PC-3 (cell line): ENCODE data around the gene CFAP299. TPM values are rescaled to one million over a fixed set of nuclear protein-coding genes. Genes with fewer than 3 reads are reported as not detected.

Experiments used
- ATAC-seq: fragments of 200-7000 bp; cut with Tn5 transposase; 2 replicates; pipeline ENCODE4 v1.9.1; 2020; ENCODE audit warnings: mild to moderate bottlenecking, moderate library complexity
- BruUV-seq: library from RNA; stranded (reverse); fragments of 400-500 nt; replicated peaks from 2 replicates; lab custom pipeline; 2021; lab: Mats Ljungman, UMichigan
- CTCF ChIA-PET: fragments of 300-600 bp; sonication (Branson Sonifier 250); formaldehyde crosslinking; loops from one replicate; lab custom pipeline; 2022; ENCODE audit warnings: antibody characterized with exemption; lab: Charles Lee
- POLR2A ChIA-PET: fragments of 300-600 bp; sonication (Branson Sonifier 250); formaldehyde crosslinking; loops from one replicate; lab custom pipeline; 2022; ENCODE audit warnings: antibody characterized with exemption; ENCODE audit not compliant: unreplicated experiment; lab: Charles Lee
- DNase-seq: peaks from one replicate; pipeline ENCODE4 v3.0.0-alpha.2; 2015
- H2AFZ ChIP-seq: fragments of 300-600 bp; sonication (generic); 2 replicates; pipeline ENCODE4 v1.6.0; 2016; ENCODE audit warnings: antibody characterized with exemption, low read length
- H3F3A ChIP-seq: fragments of 300-600 bp; sonication (generic); one replicate; pipeline ENCODE4 v1.6.0; 2017; ENCODE audit warnings: antibody characterized with exemption, low read length, control low read depth, mild to moderate bottlenecking; ENCODE audit not compliant: unreplicated experiment
- H3K27ac ChIP-seq: fragments of 300-600 bp; sonication (generic); 2 replicates; pipeline ENCODE4 v1.5.1; 2016; ENCODE audit warnings: mild to moderate bottlenecking, low read length
- H3K27me3 ChIP-seq: fragments of 300-600 bp; sonication (generic); 2 replicates; pipeline ENCODE4 v1.6.1; 2016; ENCODE audit warnings: low read length, mixed read lengths
- H3K36me3 ChIP-seq: fragments of 300-600 bp; sonication (generic); 2 replicates; pipeline ENCODE4 v1.6.1; 2016; ENCODE audit warnings: low read depth, mixed run types, low read length, mixed read lengths
- H3K4me1 ChIP-seq: fragments of 300-600 bp; sonication (generic); 2 replicates; pipeline ENCODE4 v1.5.1; 2016; ENCODE audit warnings: low read length; ENCODE audit not compliant: insufficient read depth
- H3K4me2 ChIP-seq: fragments of 300-600 bp; sonication (generic); 2 replicates; pipeline ENCODE4 v1.6.0; 2016; ENCODE audit warnings: low read length
- H3K4me3 ChIP-seq: fragments of 300-600 bp; sonication (generic); 2 replicates; pipeline ENCODE4 v1.5.1; 2016; ENCODE audit warnings: mild to moderate bottlenecking, low read length, mixed read lengths
- H3K79me2 ChIP-seq: fragments of 300-600 bp; sonication (generic); 2 replicates; pipeline ENCODE4 v1.6.1; 2017; ENCODE audit warnings: low read length, mixed read lengths
- H3K9ac ChIP-seq: fragments of 300-600 bp; sonication (generic); 2 replicates; pipeline ENCODE4 v1.6.0; 2016; ENCODE audit warnings: mild to moderate bottlenecking, low read length
- H3K9me2 ChIP-seq: fragments of 300-600 bp; sonication (generic); replicated peaks from 2 replicates; pipeline ENCODE4 v1.6.1; 2016; ENCODE audit warnings: mixed run types, low read length, mixed read lengths
- H3K9me3 ChIP-seq: fragments of 300-600 bp; sonication (generic); 2 replicates; pipeline ENCODE4 v1.6.1; 2016; ENCODE audit warnings: low read length, mixed read lengths
- H4K20me1 ChIP-seq: fragments of 300-600 bp; sonication (generic); 2 replicates; pipeline ENCODE4 v1.6.1; 2016; ENCODE audit warnings: low read length, mixed read lengths
- EZH2 ChIP-seq: fragments of 300-600 bp; sonication (generic); IDR thresholded peaks from one replicate; pipeline ENCODE4 v1.6.1; 2017; ENCODE audit warnings: antibody characterized with exemption, mild to moderate bottlenecking, low read length; ENCODE audit not compliant: unreplicated experiment
- EZH2phosphoT487 ChIP-seq: fragments of 300-600 bp; sonication (generic); IDR thresholded peaks from 2 replicates; pipeline ENCODE4 v1.6.1; 2018; ENCODE audit warnings: mild to moderate bottlenecking, antibody characterized with exemption, low read length, borderline replicate concordance
- intact Hi-C: fragments of 100-400 bp; cut with micrococcal nuclease; formaldehyde crosslinking; loops from 2 replicates; pipeline ENCODE4 v1.9.0; 2023
- total RNA-seq: library from RNA; depleted of rRNA; stranded (reverse); fragments of >200 nt; gene quantifications from 2 replicates; pipeline ENCODE4 v1.2.3, GENCODE V29; 2014
- TF ChIP-seq, protein P1 (sequence below): fragments of 300-600 bp; sonication (generic); conservative IDR thresholded peaks from 2 replicates; pipeline ENCODE4 v1.5.1; 2017; ENCODE audit warnings: antibody characterized with exemption, low read depth, mild to moderate bottlenecking, low read length

The CFAP299 gene
- total RNA-seq, 1 experiment from 2014 or later = not detected

- H3F3A ChIP-seq = no peaks in the 10 kb centered on the region
- H3K4me2 ChIP-seq = no peak overlapping the region
- ATAC-seq (no peak), DNase-seq (no peak)
- H3K9me3 ChIP-seq = no peaks in the 10 kb centered on the region
- H2AFZ ChIP-seq = no peak overlapping the region
- intact Hi-C loops = no loop called here
- H3K9me2 ChIP-seq = no peaks in the 10 kb centered on the region
- CTCF ChIA-PET = no interaction called here
- H3K27ac ChIP-seq = no peak overlapping the region
- no peaks in the 10 kb centered on the region for H4K20me1 ChIP-seq
- no peaks in the 10 kb centered on the region for H3K4me1 ChIP-seq
- H3K9ac ChIP-seq = no peak overlapping the region
- H3K79me2 ChIP-seq = no peaks in the 10 kb centered on the region
- POLR2A ChIA-PET = no interaction called here
- TF ChIP-seq, protein P1, sequence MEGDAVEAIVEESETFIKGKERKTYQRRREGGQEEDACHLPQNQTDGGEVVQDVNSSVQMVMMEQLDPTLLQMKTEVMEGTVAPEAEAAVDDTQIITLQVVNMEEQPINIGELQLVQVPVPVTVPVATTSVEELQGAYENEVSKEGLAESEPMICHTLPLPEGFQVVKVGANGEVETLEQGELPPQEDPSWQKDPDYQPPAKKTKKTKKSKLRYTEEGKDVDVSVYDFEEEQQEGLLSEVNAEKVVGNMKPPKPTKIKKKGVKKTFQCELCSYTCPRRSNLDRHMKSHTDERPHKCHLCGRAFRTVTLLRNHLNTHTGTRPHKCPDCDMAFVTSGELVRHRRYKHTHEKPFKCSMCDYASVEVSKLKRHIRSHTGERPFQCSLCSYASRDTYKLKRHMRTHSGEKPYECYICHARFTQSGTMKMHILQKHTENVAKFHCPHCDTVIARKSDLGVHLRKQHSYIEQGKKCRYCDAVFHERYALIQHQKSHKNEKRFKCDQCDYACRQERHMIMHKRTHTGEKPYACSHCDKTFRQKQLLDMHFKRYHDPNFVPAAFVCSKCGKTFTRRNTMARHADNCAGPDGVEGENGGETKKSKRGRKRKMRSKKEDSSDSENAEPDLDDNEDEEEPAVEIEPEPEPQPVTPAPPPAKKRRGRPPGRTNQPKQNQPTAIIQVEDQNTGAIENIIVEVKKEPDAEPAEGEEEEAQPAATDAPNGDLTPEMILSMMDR = no peak
- TF ChIP-seq EZH2 (no peak), EZH2phosphoT487 (no peak)
- H3K4me3 ChIP-seq = no peak overlapping the region
- H3K36me3 ChIP-seq = no peaks in the 10 kb centered on the region
- no peaks in the 10 kb centered on the region for H3K27me3 ChIP-seq
- BruUV-seq = no TSS peak
Observed at GRCh38 chr4:80521438-80521837, 185.9 kb downstream of the CFAP299 start.

- H3K27ac ChIP-seq = no peak overlapping the region
- no peaks in the 10 kb centered on the region for H3K4me1 ChIP-seq
- H3K9me2 ChIP-seq = no peaks in the 10 kb centered on the region
- no peaks in the 10 kb centered on the region for H3K36me3 ChIP-seq
- POLR2A ChIA-PET = no interaction called here
- ATAC-seq (no peak), DNase-seq (no peak)
- no peak overlapping the region for H3K4me2 ChIP-seq
- no peak overlapping the region for H3K9ac ChIP-seq
- H4K20me1 ChIP-seq = no peaks in the 10 kb centered on the region
- no peaks in the 10 kb centered on the region for H3K27me3 ChIP-seq
- no peak overlapping the region for H3K4me3 ChIP-seq
- intact Hi-C loops = no loop called here
- H3K79me2 ChIP-seq = no peaks in the 10 kb centered on the region
- no peaks in the 10 kb centered on the region for H3F3A ChIP-seq
- H2AFZ ChIP-seq = no peak overlapping the region
- TF ChIP-seq, protein P1 = no peak
- TF ChIP-seq EZH2 (no peak), EZH2phosphoT487 (no peak)
- no TSS peak for BruUV-seq
- no peaks in the 10 kb centered on the region for H3K9me3 ChIP-seq
- CTCF ChIA-PET = no interaction called here
Observed at GRCh38 chr4:80526697-80527096, 191.2 kb downstream of the CFAP299 start.

DNA sequence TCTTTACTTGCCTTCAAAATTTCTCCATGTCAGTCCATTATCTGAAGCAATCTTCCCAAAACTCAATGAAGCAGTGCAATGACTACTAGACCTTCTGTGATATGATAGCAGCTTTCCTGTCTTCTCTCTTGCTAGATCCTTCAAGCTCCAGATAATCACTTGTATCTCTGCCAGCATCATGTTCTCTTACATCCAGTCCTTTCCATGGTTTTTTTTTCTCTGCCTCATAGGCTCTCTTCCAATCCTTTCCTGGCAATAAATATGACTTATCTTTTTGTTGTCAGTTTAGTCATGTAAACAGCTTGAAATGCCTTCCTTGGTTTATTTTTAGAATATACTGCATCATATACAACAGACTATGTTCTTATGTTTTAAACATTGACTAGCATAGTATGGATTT is 193.5 kb downstream of the CFAP299 start:
- ATAC-seq = no peak
- H3K9ac ChIP-seq = no peak overlapping the region
- no TSS peak for BruUV-seq
- TF ChIP-seq, protein P1 = no peak
- no peak for TF ChIP-seq EZH2phosphoT487
- TF ChIP-seq EZH2 = no peak
- H3F3A ChIP-seq = no peaks in the 10 kb centered on the region
- no peak for DNase-seq
- ChIA-PET CTCF (no interaction called here), POLR2A (no interaction called here)
- H2AFZ ChIP-seq = no peak overlapping the region
- no peaks in the 10 kb centered on the region for H3K9me2 ChIP-seq
- intact Hi-C loops = no loop called here
- H3K27ac ChIP-seq = no peak overlapping the region
- H3K9me3 ChIP-seq = no peaks in the 10 kb centered on the region
- H3K79me2 ChIP-seq = no peaks in the 10 kb centered on the region
- H3K4me3 ChIP-seq = no peak overlapping the region
- no peaks in the 10 kb centered on the region for H3K36me3 ChIP-seq
- H3K4me1 ChIP-seq = no peaks in the 10 kb centered on the region
- no peak overlapping the region for H3K4me2 ChIP-seq
- H4K20me1 ChIP-seq = no peaks in the 10 kb centered on the region
- H3K27me3 ChIP-seq = no peaks in the 10 kb centered on the region
